NCI-H82 (cell line): ENCODE results near the gene EVPL.
"Not testable (repeated sequence)": the region's sequence is repeated elsewhere in the genome, so short reads cannot be mapped to it uniquely, and the experiment has no call there.

Experiments
- DNase-seq: peaks from one replicate; lab custom pipeline; 2025; lab: John Stamatoyannopoulos, UW

EVPL gene

GRCh38 chr17:76048025-76048605 is 21.0 kb upstream of the EVPL start:
- no peak for DNase-seq

- no peak for DNase-seq
Observed at GRCh38 chr17:76046064-76046463, 19.0 kb upstream of the EVPL start.

GRCh38 chr17:76044475-76045007 is 17.4 kb upstream of the EVPL start:
- DNase-seq = not testable (repeated sequence)

- DNase-seq = not testable (repeated sequence)
Observed at GRCh38 chr17:76042868-76043267, 15.8 kb upstream of the EVPL start.

- no peak for DNase-seq
Observed at GRCh38 chr17:76040376-76040775, 13.3 kb upstream of the EVPL start.

GRCh38 chr17:76039121-76039520 is 12.0 kb upstream of the EVPL start:
- peak; percentile 44 for DNase-seq

- DNase-seq = no peak
Observed at GRCh38 chr17:76038050-76038449, 10.9 kb upstream of the EVPL start.

- no peak for DNase-seq
Observed at GRCh38 chr17:76036497-76037261, 9.6 kb upstream of the EVPL start.

GRCh38 chr17:76034428-76035350 is 7.6 kb upstream of the EVPL start:
- DNase-seq = no peak

GRCh38 chr17:76033139-76033538 is 6.0 kb upstream of the EVPL start:
- DNase-seq = no peak

GRCh38 chr17:76032780-76033108 is 5.6 kb upstream of the EVPL start:
- no peak for DNase-seq

- no peak for DNase-seq
Observed at GRCh38 chr17:76032073-76032779, 5.1 kb upstream of the EVPL start.

- DNase-seq = no peak
Observed at GRCh38 chr17:76026714-76027158, 370 bp downstream of the EVPL start.

- DNase-seq = no peak
Observed at GRCh38 chr17:76025294-76025693, 1.8 kb downstream of the EVPL start.

- no peak for DNase-seq
Observed at GRCh38 chr17:76024353-76024752, 2.8 kb downstream of the EVPL start.

- no peak for DNase-seq
Observed at GRCh38 chr17:76023900-76024237, 3.2 kb downstream of the EVPL start.

GRCh38 chr17:76022973-76023899 is 3.9 kb downstream of the EVPL start:
- no peak for DNase-seq

GRCh38 chr17:76022285-76022684 is 4.8 kb downstream of the EVPL start:
- no peak for DNase-seq

- DNase-seq = no peak
Observed at GRCh38 chr17:76019833-76020467, 7.2 kb downstream of the EVPL start.

GRCh38 chr17:76018801-76019200 is 8.3 kb downstream of the EVPL start:
- no peak for DNase-seq

- no peak for DNase-seq
Observed at GRCh38 chr17:76018340-76018680, 8.8 kb downstream of the EVPL start.
